ENCODE measurements around the gene CUL4A. TPM values are rescaled to one million over a fixed set of nuclear protein-coding genes. Genes with fewer than 3 reads are reported as not detected.

Gene CUL4A
- total and polyA plus RNA-seq, 2 donors (not counting 3 experiments of a cell fraction or from before 2014, with no cell fraction given), result 37.9 to 80.0 TPM

- peaks cover 24% of the 10 kb centered on the region for H3K4me1 ChIP-seq (ENCODE audit: control insufficient read depth, extremely low read depth, insufficient read depth, low read length)
- H3K9ac ChIP-seq (replicated peaks; ENCODE audit: extremely low read depth, insufficient read depth, low read length), result no peak overlapping the region
- FAIRE-seq (no peak), DNase-seq (ENCODE audit: low read depth, low spot score) (no peak)
- no TSS peak for BruUV-seq (replicated peaks)
- POLR2A ChIA-PET, result no interaction called here
- CTCF ChIA-PET, result no interaction called here
- no peaks in the 10 kb centered on the region for H3K9me1 ChIP-seq (replicated peaks; ENCODE audit: control insufficient read depth, extremely low read depth, insufficient read depth, low read length)
- H2AFZ ChIP-seq (ENCODE audit: low read depth, low read length), result no peak overlapping the region
- H3K4me3 ChIP-seq (replicated peaks in 1 of 3; ENCODE audit: insufficient read depth in 1 of 3, low read depth in 1 of 3, low read length in 3 of 3), result no peak overlapping the region
- TF ChIP-seq POLR2A (IDR thresholded peaks at IDR 0.05; ENCODE audit: low read depth, low read length) (no peak), MAX (IDR thresholded peaks at IDR 0.05; ENCODE audit: insufficient read depth, insufficient read length) (no peak), MYC (IDR thresholded peaks at IDR 0.05; ENCODE audit: low read depth, low read length) (no peak), POLR2AphosphoS5 (IDR thresholded peaks at IDR 0.05; ENCODE audit: insufficient read depth, low read depth, low read length) (no peak), FOS (IDR thresholded peaks at IDR 0.05; ENCODE audit: borderline replicate concordance, insufficient read depth, low read length) (no peak), EZH2 (IDR thresholded peaks at IDR 0.05; ENCODE audit: borderline replicate concordance, low read depth, low read length, severe bottlenecking) (no peak), JUN (IDR thresholded peaks at IDR 0.05; ENCODE audit: borderline replicate concordance, insufficient read depth, insufficient read length, low read depth) (no peak), GATA2 (IDR thresholded peaks at IDR 0.05; ENCODE audit: insufficient read depth, insufficient read length, low read depth, low read length) (no peak), CTCF (IDR thresholded peaks at IDR 0.05; ENCODE audit: extremely low read depth in 1 of 2, insufficient read depth in 1 of 2, low read depth in 1 of 2, low read length in 2 of 2) (no peak)
- no peak overlapping the region for H3K27ac ChIP-seq (ENCODE audit: insufficient read depth, low read depth, low read length)
- H3K4me2 ChIP-seq (ENCODE audit: insufficient read depth, low read length), result no peak overlapping the region
- H3K9me3 ChIP-seq (replicated peaks; ENCODE audit: control insufficient read depth, insufficient read depth, low read length), result no peaks in the 10 kb centered on the region
- H3K79me2 ChIP-seq (ENCODE audit: control insufficient read depth, insufficient read depth, low read length), result no peaks in the 10 kb centered on the region
- dilution Hi-C loops (cut with MboI; ENCODE audit: extremely low pct_ligation_motif_present, low sequenced_read_pairs), result no loop called here
- peaks cover 0 to 2% of the 10 kb centered on the region in 2 experiments for H3K27me3 ChIP-seq (ENCODE audit: control insufficient read depth in 2 of 2, insufficient read depth in 2 of 2, low read length in 2 of 2)
- no peaks in the 10 kb centered on the region for H4K20me1 ChIP-seq (replicated peaks; ENCODE audit: control insufficient read depth, extremely low read depth, insufficient read depth, low read length)
- H3K36me3 ChIP-seq (ENCODE audit: control insufficient read depth in 2 of 2, extremely low read depth in 1 of 2, insufficient read depth in 2 of 2, low read length in 2 of 2), result no peaks in the 10 kb centered on the region
- intact Hi-C loops (cut with micrococcal nuclease), result no loop called here
These were observed 42.7 kb upstream of the CUL4A start for GRCh38 chr13:113166681-113167080.

Data from endothelial cell of umbilical vein (primary cell).